Hypothalamus (tissue), 51 donors: ENCODE results near the gene TGIF1.
"Not testable (repeated sequence)": the region's sequence is repeated elsewhere in the genome, so short reads cannot be mapped to it uniquely, and the experiment has no call there.

ENCODE experiments used
- DNase-seq, 51 donors: peaks; one replicate each; lab custom pipeline; 2025; lab: John Stamatoyannopoulos, UW

The TGIF1 gene

DNA sequence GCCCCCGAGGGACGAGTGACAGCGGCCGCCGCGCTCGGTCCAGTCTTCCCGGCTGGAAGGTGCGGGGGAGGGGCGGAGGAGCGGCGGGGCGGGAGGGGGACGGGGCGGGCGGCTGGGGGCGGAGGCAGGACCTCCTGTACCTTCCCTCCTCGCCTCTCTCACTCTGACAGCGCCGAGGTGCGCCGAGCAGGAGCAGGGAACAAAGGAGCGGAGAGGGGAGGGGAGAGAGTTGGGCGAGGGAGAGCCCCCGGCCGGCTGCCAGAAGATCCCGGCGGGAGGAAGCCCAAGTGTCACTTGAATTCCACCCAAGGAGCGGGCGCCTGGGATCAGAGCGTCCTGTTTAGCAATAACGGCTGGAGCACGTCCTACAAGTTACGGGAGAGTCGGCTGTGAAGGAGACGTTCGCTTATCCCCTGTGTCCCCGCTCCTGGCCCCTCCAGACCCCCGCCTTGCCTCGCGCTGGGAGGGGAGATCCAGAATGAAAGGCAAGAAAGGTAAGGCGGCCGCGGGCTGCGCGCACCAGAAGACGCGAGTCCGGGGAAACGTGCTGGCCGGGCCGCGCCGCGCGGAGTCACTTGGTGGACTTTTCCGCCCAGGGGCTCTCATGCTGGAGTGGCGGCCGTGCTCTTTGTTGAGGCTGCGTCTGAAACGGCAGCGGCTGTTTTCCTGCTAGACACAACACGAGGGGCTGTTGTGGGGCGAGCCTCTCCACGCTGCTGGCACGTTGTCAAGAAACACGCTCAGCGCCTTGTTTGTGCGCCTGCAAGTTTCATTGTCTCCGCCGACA lies at the start of gene TGIF1:
TGIF1 (plus strand) TSS at position 161 of the 787 bp plus-strand sequence; CDS start at position 479, 318 bp downstream.
- DNase-seq = peak in 49 of 51 donors; percentile 12 to 85 (median 62)

DNA sequence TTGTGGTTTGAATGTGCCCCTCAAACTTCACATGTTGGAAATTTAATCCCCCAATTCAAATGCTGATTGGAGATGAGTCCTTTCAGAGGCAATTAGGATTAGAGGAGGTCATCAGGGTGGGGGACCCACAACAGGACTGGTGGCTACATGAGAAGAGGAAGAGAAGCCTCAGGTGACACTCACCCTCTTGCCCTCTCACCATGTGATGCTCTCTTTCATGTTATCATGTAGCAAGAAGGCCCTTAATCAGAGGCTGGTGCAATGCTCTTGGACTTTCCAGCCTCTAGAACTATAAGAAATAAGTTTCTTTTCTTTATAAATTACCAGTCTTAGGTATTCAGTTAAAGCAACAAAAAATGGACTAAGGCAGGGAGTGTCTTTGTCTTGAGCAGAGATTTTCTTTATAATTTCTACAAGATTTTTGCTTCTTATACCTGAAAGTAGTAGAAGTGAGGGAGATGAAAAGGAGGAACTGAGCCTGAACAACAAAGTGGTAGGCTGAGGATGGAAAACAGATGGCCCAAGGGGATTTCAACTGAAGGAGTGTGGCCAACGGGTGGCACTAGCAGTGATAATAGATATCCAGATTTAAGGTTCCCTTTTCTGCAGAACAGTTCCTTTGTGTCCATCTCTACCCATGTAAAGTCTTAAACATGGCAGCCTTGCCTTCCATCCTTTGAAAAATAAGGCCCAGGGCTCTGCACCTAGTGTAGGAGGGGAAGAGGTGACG lies 49.2 kb upstream of the TGIF1 start:
- DNase-seq = no peak

DNA sequence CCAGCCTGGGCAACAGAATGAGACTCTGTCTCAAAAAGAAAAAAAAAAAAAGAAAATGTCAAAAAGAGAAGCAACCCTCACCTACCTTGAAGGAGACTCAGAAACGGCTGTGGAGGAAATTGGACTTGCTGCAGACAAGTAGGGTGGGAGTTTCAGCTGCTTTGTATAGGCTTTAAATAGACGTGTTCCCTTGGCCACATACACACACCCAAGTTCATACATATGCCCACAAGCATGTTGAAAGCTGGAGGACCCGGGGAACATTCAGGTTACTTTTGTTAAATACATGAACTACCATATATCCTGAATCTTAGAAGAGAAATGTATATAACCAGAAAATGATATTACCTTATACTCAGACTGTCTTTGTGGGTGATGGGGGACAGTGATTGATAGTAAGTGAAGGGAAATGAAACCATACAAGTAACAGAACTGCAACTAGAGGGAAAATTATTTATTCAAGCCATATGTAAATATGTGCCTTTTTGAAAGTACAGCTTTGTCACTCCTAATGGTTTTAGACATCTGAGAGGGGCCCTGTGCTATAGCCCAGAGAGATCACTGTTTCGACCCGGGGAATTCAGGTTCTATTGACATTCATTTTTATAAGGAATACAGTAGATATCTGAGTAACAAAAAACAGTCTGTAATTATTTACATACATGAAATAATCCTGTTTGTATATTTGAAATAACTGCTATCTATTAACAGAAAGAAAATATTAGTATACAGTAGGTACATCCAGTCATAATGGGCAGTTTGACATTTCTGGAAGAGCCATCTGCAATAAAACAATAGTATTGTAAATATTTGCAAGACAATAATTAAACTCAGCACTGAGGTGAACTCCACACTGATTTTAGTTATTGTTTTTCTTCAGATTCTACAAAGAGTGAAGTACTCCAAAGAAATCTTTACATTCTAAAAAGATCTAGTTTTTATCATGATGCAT lies 48.0 kb upstream of the TGIF1 start:
- no peak for DNase-seq

- DNase-seq = no peak
These were observed 47.0 kb upstream of the TGIF1 start for GRCh38 chr18:3402982-3403451.

- DNase-seq = no peak
These were observed 44.3 kb upstream of the TGIF1 start for GRCh38 chr18:3405713-3406112.

- DNase-seq = no peak
These were observed 41.9 kb upstream of the TGIF1 start for GRCh38 chr18:3408107-3408506.

DNA sequence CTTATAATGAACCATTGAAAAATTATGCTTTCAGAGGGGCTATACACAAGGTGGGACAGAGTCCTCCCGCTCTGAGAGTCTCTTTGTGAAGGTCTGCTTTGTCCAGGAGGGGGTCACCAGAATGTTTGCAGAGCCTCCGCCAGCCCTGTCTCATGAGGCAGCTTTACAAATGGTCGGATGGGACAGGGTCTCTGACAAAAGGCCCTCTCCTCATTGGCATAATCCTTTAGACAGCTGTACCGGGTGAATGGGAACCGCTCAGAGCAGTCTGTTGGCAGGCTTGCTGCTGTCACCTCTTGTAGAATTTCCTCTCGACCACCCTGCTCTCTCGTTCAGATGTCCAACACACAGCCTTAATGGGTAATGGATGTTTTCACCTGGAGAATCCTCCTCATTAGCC lies 40.2 kb upstream of the TGIF1 start:
- no peak for DNase-seq

DNA sequence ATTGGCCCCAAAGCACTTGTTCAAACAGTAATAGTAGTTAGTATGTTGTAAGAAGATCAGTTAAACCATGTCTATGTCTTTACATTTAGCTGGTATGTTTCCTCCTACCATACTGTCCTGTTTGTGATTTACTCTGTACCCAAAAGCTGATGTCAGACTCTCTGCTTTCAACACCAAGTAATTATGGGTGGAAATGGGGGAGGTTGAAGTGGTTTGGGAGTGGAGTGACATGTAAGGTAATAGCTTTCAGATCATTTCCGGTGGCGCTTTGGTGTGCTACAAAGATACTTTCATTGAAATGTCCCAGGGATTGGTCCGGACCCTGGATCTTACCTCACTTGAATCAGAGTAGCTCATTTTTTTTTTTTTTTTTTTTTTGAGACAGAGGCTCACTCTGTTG lies 39.7 kb upstream of the TGIF1 start:
- DNase-seq = no peak

DNA sequence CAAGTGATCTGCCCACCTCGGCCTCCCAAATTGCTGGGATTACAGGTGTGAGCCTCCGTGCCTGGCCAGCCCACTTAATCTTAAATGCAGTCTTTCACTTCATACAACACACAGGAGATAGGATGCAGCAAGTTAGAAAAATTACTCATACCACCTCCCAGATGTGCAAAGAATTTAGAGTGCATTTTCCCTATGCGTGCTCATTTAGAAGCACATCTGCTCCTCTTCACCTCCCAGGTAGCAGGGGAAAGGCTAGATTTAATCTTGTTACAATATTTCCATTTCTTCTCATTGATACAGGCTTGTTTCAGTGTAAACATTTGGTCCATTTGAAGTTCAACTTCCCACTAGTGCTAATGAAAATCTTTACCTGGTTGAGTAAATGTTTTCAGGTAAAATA lies 39.1 kb upstream of the TGIF1 start:
- not testable (repeated sequence) for DNase-seq

DNA sequence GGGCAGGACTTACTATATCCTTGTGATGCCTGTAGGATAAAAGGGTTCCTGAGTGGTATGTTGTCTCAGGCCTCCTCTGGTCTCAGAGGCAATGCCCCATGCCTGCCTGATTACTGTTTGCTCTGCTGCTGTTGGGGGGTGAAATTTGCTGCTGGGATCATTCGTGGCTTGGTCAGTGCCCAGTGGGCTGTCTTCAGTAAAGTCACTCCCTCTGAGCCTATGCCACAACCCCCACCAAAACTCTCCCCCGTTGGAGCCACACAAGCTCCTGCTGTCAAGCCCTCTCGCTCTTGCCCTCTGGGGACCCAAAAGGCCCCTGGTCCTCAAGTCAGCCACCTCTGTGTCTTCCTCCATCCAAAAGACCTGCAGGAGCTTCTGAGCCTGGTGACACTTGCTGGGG lies 38.6 kb upstream of the TGIF1 start:
- DNase-seq = no peak

DNA sequence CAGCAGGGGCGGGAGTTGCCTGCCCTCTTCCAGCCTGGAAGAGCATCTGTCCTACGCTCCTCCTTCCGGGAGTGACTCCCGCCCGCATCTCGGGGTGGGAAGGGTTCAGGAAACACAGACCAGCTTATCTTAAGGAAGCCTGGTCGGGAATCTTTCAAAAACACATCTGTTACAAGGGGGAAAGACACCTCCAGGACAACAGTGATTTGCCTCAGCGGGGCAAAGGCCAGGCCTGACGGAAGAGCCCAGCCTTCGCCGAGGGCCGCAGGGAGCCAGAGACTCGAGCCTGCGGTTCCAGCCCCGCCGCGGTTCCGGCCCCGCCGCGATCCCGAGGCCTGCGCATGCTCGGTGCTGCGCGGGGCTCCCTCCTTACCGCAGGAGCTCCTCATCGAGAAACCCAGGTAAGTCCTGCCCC lies 38.1 kb upstream of the TGIF1 start:
- no peak for DNase-seq

- not testable (repeated sequence) for DNase-seq
These were observed 37.4 kb upstream of the TGIF1 start for GRCh38 chr18:3412528-3412927.

- DNase-seq = no peak
These were observed 34.9 kb upstream of the TGIF1 start for GRCh38 chr18:3415110-3415509.

DNA sequence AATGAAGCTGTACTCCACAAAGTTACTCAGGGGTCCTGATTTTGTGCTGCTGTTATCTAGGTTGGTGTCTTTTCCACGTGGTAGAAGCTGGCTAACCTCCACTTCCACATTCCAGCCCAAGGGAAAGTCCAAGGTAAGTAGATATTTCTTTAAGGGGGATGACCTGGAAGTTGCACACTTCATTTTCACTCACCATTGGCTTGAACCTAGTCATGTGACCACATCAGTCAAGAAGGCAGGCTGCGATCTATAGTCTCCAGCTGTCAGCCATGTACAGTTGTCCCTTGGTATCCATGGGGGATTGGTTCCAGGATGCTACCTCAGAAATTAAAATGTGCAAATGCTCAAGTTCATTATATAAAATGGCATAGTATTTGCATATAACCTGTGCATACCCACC lies 31.9 kb upstream of the TGIF1 start:
- no peak for DNase-seq

DNA sequence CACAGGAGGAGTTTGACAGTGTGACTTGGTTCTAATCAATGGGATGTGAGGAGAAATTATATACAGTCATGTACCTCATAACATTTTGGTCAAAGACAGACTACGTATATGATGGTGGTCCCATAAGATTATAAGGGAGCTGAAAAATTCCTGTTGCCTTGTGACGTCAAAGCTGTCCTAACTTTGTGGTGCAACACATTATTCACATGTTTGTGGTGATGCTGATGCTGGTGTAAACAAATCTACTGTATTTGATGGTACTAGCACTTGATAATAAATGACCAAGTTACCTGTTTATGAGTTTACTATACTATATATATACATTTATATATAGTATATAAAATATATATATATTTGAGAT lies 29.1 kb upstream of the TGIF1 start:
- DNase-seq = no peak

DNA sequence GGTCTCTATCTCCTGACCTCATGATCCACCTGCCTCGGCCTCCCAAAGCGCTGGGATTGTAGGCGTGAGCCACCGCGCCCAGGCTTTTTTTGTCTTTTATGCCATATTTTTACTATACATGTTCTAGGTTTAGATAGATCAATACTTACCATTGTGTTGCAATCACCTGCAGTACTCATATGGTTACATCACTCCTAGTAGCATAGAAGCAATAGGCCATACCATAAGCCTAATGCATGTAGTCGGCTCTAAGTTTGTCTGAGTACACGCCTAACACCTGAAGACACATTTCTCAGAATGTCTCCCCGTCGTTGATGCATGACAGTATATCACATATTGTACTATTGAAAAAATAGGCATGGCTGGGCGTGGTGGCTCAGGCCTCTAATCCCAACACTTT lies 27.1 kb upstream of the TGIF1 start:
- DNase-seq = no peak

DNA sequence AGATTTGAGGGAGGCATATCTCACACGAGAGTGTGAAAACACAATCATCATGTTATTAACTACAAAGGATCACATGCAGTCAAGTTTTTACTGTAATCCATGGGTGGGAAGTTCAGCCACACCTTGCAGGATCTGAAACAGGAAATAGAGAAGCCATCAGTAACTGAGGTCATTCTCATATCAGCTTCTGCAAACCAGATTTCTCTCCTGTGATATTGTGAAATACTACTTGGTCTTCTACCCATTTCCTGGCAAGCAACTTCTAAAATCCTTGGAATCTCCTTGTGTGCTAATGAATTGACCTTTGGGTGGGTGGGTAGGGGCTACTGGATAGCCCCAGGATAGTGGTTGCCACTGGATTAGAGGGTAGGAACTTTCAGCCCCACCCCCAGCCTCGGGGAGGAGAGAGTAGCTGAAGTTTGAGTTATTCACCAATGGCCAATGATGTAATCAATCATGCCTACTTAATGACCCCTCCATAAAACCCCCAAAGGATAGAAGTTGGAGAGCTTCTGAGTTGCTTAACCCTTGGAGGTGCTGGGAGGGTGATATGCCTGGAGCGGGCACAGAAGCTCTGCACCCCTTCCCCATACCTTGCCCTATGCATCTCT lies 25.6 kb upstream of the TGIF1 start:
- DNase-seq = no peak

GRCh38 chr18:3425030-3425429 lies 24.9 kb upstream of the TGIF1 start:
- no peak for DNase-seq

- DNase-seq = no peak
These were observed 24.5 kb upstream of the TGIF1 start for GRCh38 chr18:3425446-3425845.

GRCh38 chr18:3426074-3426473 lies 23.9 kb upstream of the TGIF1 start:
- DNase-seq = no peak

- no peak for DNase-seq
These were observed 22.0 kb upstream of the TGIF1 start for GRCh38 chr18:3427944-3428343.
